K562 (cell line): Measurements from ENCODE around the gene SKAP2. TPM values are rescaled to one million over a fixed set of nuclear protein-coding genes. Genes with fewer than 3 reads are reported as not detected.

Experiments used
- ATAC-seq: fragments of 200-7000 bp; cut with Tn5 transposase; 3 replicates; pipeline ENCODE4 v1.9.1; 2020; ENCODE audit warnings: moderate library complexity
- BruUV-seq: library from RNA; stranded (reverse); fragments of 400-500 nt; replicated peaks from 2 replicates; lab custom pipeline; 2021; lab: Mats Ljungman, UMichigan
- CTCF ChIA-PET: fragments of 300-600 bp; formaldehyde crosslinking; extraction: SDS; loops from one replicate; lab custom pipeline; 2021; ENCODE audit warnings: low intra/inter-chr PET ratio; lab: Yijun Ruan, JAX
- POLR2A ChIA-PET: fragments of 300-600, 350-650 bp; sonication (Branson Sonifier 250); formaldehyde crosslinking; extraction: SDS; loops from one replicate; lab custom pipeline; 2021; ENCODE audit warnings: antibody characterized with exemption, inconsistent platforms; lab: Yijun Ruan, JAX
- DNase-seq, 4 experiments: peaks; one replicate each; pipeline versions ENCODE4 v3.0.0 to v3.0.0-alpha.2; 2011 to 2018; ENCODE audit warnings: low spot score in 3 of 4, mixed read lengths in 3 of 4; ENCODE audit errors: extremely low read depth in 1 of 4
- FAIRE-seq: peaks from 2 replicates; lab custom pipeline; 2011; peaks lifted over from hg19 to GRCh38; lab: Jason Lieb, UNC
- H2AFZ ChIP-seq: 2 replicates; pipeline ENCODE4 v1.6.0; 2011; ENCODE audit warnings: low read depth, low read length, control low read depth, inconsistent platforms
- H3K27ac ChIP-seq: fragments of 200-600 bp; 3 replicates; pipeline ENCODE4 v1.8.0; 2011; ENCODE audit warnings: low read depth, mild to moderate bottlenecking, control low read depth, inconsistent platforms, low read length, moderate library complexity, mixed read lengths; ENCODE audit errors: extremely low read depth
- H3K27me3 ChIP-seq, 2 experiments: fragments of 300-600 bp in 1 of 2; 2 replicates in 1 of 2; 3 replicates in 1 of 2; pipeline versions ENCODE4 v1.6.0 to v1.8.0; 2011; ENCODE audit warnings: inconsistent platforms in 2 of 2, low read length in 2 of 2, mild to moderate bottlenecking in 1 of 2, mixed read lengths in 1 of 2, moderate library complexity in 1 of 2; ENCODE audit not compliant: control insufficient read depth in 2 of 2, insufficient read depth in 2 of 2
- H3K36me3 ChIP-seq: fragments of 300-600 bp; 3 replicates; pipeline ENCODE4 v1.8.0; 2011; ENCODE audit warnings: mild to moderate bottlenecking, low read length, inconsistent platforms; ENCODE audit not compliant: control insufficient read depth, insufficient read depth
- H3K4me1 ChIP-seq, 2 experiments: fragments of 200-600 bp in 1 of 2; replicated peaks in 1 of 2; 2 replicates in 1 of 2; 3 replicates in 1 of 2; pipeline versions ENCODE4 v1.5.1 to v1.8.0; 2011; ENCODE audit warnings: inconsistent platforms in 2 of 2, low read length in 2 of 2, mild to moderate bottlenecking in 1 of 2, mixed read lengths in 1 of 2, moderate library complexity in 1 of 2; ENCODE audit not compliant: control insufficient read depth in 2 of 2, insufficient read depth in 2 of 2
- H3K4me2 ChIP-seq: 2 replicates; pipeline ENCODE4 v1.6.1; 2011; ENCODE audit warnings: low read length, control low read depth, inconsistent platforms, mixed read lengths; ENCODE audit not compliant: insufficient read depth
- H3K4me3 ChIP-seq: fragments of 200-600 bp; sonication (generic), shearing (Covaris generic); 2 replicates; pipeline ENCODE4 v1.5.1; 2016; ENCODE audit warnings: control low read depth, inconsistent platforms
- H3K79me2 ChIP-seq: fragments of 200-600 bp; 3 replicates; pipeline ENCODE4 v1.8.0; 2011; ENCODE audit warnings: low read length, inconsistent platforms; ENCODE audit not compliant: control insufficient read depth, insufficient read depth
- H3K9ac ChIP-seq, 2 experiments: 2 replicates each; pipeline versions ENCODE4 v1.6.0 to v1.6.1; 2011; ENCODE audit warnings: low read depth in 2 of 2, low read length in 2 of 2, control low read depth in 1 of 2, inconsistent platforms in 1 of 2, mild to moderate bottlenecking in 1 of 2, mixed read lengths in 1 of 2; ENCODE audit not compliant: insufficient read depth in 1 of 2
- H3K9me1 ChIP-seq: one replicate; pipeline ENCODE4 v1.6.0; 2011; ENCODE audit warnings: inconsistent platforms, mild to moderate bottlenecking, low read length, moderate library complexity; ENCODE audit not compliant: control insufficient read depth, insufficient read depth
- H3K9me3 ChIP-seq: replicated peaks from 2 replicates; pipeline ENCODE4 v1.5.1; 2011; ENCODE audit warnings: low read depth, low read length, inconsistent platforms; ENCODE audit not compliant: control insufficient read depth, insufficient read depth
- H4K20me1 ChIP-seq: replicated peaks from 2 replicates; pipeline ENCODE4 v1.6.1; 2011; ENCODE audit warnings: low read length, inconsistent platforms, mixed read lengths; ENCODE audit not compliant: control insufficient read depth, insufficient read depth
- CHD1 ChIP-seq: fragments of 200-600 bp; sonication (generic); IDR thresholded peaks from one replicate; pipeline ENCODE4 v1.6.1; 2012; ENCODE audit warnings: mild to moderate bottlenecking, moderate library complexity, low read length, inconsistent platforms
- COPS2 ChIP-seq: fragments of 450-650 bp; conservative IDR thresholded peaks from 2 replicates; pipeline ENCODE4 v1.6.1; 2016; ENCODE audit warnings: mild to moderate bottlenecking, moderate library complexity
- ELF2 ChIP-seq: fragments of 250-450 bp; sonication (Bioruptor Pico); IDR thresholded peaks from 2 replicates; pipeline ENCODE4 v1.5.0; 2021; ENCODE audit warnings: mild to moderate bottlenecking
- ESRRB ChIP-seq: fragments of 250-450 bp; sonication (Bioruptor Pico); IDR thresholded peaks from 2 replicates; pipeline ENCODE4 v1.5.0; 2020; ENCODE audit warnings: mild to moderate bottlenecking, moderate library complexity, borderline replicate concordance
- KLF1 ChIP-seq: fragments of 450-650 bp; IDR thresholded peaks from 2 replicates; pipeline ENCODE4 v1.6.1; 2016; ENCODE audit warnings: missing genetic modification characterization, missing compliant biosample characterization
- SMC3 ChIP-seq: conservative IDR thresholded peaks from 2 replicates; pipeline ENCODE4 v1.6.1; 2011; ENCODE audit warnings: low read depth, low read length, improper control_type of control experiment; ENCODE audit not compliant: insufficient read depth
- ZNF134 ChIP-seq: fragments of 250-450 bp; sonication (Bioruptor Pico); conservative IDR thresholded peaks from 2 replicates; pipeline ENCODE4 v1.4.0; 2020
- ZNF408 ChIP-seq: fragments of 250-450 bp; sonication (Bioruptor Pico); IDR thresholded peaks from 2 replicates; pipeline ENCODE4 v1.4.0; 2020; ENCODE audit warnings: low read depth, mild to moderate bottlenecking, moderate library complexity
- ZNF644 ChIP-seq: fragments of 200-800 bp; sonication (Bioruptor generic); IDR thresholded peaks from 2 replicates; pipeline ENCODE4 v1.6.1; 2016; ENCODE audit warnings: low read depth, missing genetic modification characterization, missing compliant biosample characterization
- WGBS: fragments of 100-300 bp; shearing (Covaris generic); methylation state at CpG from one replicate; pipeline ENCODE4 v1.1.6; 2016; ENCODE audit warnings: low coverage, mixed read lengths; ENCODE audit not compliant: insufficient coverage; ENCODE audit errors: missing lambda C conversion rate; 5-methylcytosine and 5-hydroxymethylcytosine counted together
- in situ Hi-C: fragments of 300-500 bp; cut with MboI; formaldehyde crosslinking; loops from 4 replicates; pipeline ENCODE4 v1.15.0; 2018; ENCODE audit warnings: inconsistent platforms, mixed read lengths
- intact Hi-C: fragments of 100-400 bp; cut with micrococcal nuclease; formaldehyde crosslinking; loops from 2 replicates; pipeline ENCODE4 v1.14.2; 2022
- polyA plus RNA-seq, 8 experiments: library from polyadenylated mRNA; depleted of rRNA in 4 of 8; stranded (reverse) in 5 of 8; unstranded in 3 of 8; fragments of >200 nt; fragmentation: Nextera tagmentation in 2 of 8; fragmentation: Illumina TruSeq in 1 of 8; extraction: Ambion mirVana in 2 of 8; extraction: Trizol in 1 of 8; gene quantifications; 2 replicates each; pipeline versions ENCODE4 v1.2.1 to v1.2.3, GENCODE V29; 2011 to 2014; ENCODE audit warnings: inconsistent platforms in 1 of 8, missing spikeins in 1 of 8
- total RNA-seq, 7 experiments: library from RNA; depleted of rRNA in 6 of 7; stranded (reverse); fragments of >200 nt in 6 of 7; fragmentation: Illumina TruSeq in 2 of 7; extraction: Trizol in 2 of 7; gene quantifications; 2 replicates each; pipeline versions ENCODE4 v1.2.1 to v1.2.3, GENCODE V29; 2011 to 2021; ENCODE audit warnings: low replicate concordance in 1 of 7
- TF ChIP-seq, protein P1 (sequence below): sonication (generic); formaldehyde crosslinking; IDR thresholded peaks from 2 replicates; pipeline ENCODE4 v1.8.1; 2023; ENCODE audit warnings: mild to moderate bottlenecking, missing genetic modification reagents
- TF ChIP-seq, protein P2 (sequence below): sonication (generic); formaldehyde crosslinking; IDR thresholded peaks from 2 replicates; pipeline ENCODE4 v1.8.1; 2023; ENCODE audit warnings: mild to moderate bottlenecking, missing genetic modification reagents
- TF ChIP-seq, protein P3 (sequence below): fragments of 450-650 bp; IDR thresholded peaks from 2 replicates; pipeline ENCODE4 v1.6.1; 2016; ENCODE audit warnings: mild to moderate bottlenecking
- TF ChIP-seq, protein P4 (sequence below): fragments of 450-650 bp; IDR thresholded peaks from 2 replicates; pipeline ENCODE4 v1.6.1; 2018; ENCODE audit warnings: mild to moderate bottlenecking, low read depth; ENCODE audit not compliant: partially characterized antibody

Gene SKAP2
- total and polyA plus RNA-seq, 9 of the 15 experiments (the other 6 are each of a cell fraction or from before 2014, with no cell fraction given): 4.2 to 11.7 (median 8.3) TPM

DNA sequence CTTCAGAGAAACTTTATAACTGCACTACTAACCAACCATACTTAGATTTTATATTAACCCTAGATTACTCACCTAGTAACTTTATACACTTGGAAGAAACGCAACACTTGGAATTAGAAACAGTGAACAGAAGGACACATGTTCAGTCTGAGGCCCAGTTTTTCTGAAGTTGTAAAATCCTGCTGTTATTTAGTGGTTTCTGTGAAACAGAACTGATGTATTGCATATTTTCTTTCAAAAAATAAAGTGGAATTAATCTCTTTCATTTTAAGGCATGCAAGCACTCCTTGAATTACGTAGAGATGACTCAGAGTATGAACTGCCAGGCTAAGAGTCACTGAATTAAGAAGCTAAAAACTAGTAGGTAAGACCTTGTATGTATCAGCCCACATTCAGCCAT is 215.8 kb downstream of the SKAP2 start:
- DNase-seq (no peak), ATAC-seq (no peak), FAIRE-seq (no peak)
- H4K20me1 ChIP-seq: no peaks in the 10 kb centered on the region
- no peaks in the 10 kb centered on the region for H3K79me2 ChIP-seq
- TF ChIP-seq, protein P1, sequence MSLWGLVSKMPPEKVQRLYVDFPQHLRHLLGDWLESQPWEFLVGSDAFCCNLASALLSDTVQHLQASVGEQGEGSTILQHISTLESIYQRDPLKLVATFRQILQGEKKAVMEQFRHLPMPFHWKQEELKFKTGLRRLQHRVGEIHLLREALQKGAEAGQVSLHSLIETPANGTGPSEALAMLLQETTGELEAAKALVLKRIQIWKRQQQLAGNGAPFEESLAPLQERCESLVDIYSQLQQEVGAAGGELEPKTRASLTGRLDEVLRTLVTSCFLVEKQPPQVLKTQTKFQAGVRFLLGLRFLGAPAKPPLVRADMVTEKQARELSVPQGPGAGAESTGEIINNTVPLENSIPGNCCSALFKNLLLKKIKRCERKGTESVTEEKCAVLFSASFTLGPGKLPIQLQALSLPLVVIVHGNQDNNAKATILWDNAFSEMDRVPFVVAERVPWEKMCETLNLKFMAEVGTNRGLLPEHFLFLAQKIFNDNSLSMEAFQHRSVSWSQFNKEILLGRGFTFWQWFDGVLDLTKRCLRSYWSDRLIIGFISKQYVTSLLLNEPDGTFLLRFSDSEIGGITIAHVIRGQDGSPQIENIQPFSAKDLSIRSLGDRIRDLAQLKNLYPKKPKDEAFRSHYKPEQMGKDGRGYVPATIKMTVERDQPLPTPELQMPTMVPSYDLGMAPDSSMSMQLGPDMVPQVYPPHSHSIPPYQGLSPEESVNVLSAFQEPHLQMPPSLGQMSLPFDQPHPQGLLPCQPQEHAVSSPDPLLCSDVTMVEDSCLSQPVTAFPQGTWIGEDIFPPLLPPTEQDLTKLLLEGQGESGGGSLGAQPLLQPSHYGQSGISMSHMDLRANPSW (CRISPR knock-in tag): no peak
- no peak for TF ChIP-seq ELF2
- no peak for TF ChIP-seq SMC3
- TF ChIP-seq, protein P2, sequence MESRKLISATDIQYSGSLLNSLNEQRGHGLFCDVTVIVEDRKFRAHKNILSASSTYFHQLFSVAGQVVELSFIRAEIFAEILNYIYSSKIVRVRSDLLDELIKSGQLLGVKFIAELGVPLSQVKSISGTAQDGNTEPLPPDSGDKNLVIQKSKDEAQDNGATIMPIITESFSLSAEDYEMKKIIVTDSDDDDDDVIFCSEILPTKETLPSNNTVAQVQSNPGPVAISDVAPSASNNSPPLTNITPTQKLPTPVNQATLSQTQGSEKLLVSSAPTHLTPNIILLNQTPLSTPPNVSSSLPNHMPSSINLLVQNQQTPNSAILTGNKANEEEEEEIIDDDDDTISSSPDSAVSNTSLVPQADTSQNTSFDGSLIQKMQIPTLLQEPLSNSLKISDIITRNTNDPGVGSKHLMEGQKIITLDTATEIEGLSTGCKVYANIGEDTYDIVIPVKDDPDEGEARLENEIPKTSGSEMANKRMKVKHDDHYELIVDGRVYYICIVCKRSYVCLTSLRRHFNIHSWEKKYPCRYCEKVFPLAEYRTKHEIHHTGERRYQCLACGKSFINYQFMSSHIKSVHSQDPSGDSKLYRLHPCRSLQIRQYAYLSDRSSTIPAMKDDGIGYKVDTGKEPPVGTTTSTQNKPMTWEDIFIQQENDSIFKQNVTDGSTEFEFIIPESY (CRISPR knock-in tag): no peak
- TF ChIP-seq ZNF134 (CRISPR knock-in tag): no peak
- TF ChIP-seq, protein P3, sequence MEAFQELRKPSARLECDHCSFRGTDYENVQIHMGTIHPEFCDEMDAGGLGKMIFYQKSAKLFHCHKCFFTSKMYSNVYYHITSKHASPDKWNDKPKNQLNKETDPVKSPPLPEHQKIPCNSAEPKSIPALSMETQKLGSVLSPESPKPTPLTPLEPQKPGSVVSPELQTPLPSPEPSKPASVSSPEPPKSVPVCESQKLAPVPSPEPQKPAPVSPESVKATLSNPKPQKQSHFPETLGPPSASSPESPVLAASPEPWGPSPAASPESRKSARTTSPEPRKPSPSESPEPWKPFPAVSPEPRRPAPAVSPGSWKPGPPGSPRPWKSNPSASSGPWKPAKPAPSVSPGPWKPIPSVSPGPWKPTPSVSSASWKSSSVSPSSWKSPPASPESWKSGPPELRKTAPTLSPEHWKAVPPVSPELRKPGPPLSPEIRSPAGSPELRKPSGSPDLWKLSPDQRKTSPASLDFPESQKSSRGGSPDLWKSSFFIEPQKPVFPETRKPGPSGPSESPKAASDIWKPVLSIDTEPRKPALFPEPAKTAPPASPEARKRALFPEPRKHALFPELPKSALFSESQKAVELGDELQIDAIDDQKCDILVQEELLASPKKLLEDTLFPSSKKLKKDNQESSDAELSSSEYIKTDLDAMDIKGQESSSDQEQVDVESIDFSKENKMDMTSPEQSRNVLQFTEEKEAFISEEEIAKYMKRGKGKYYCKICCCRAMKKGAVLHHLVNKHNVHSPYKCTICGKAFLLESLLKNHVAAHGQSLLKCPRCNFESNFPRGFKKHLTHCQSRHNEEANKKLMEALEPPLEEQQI: no peak
- TF ChIP-seq, protein P4, sequence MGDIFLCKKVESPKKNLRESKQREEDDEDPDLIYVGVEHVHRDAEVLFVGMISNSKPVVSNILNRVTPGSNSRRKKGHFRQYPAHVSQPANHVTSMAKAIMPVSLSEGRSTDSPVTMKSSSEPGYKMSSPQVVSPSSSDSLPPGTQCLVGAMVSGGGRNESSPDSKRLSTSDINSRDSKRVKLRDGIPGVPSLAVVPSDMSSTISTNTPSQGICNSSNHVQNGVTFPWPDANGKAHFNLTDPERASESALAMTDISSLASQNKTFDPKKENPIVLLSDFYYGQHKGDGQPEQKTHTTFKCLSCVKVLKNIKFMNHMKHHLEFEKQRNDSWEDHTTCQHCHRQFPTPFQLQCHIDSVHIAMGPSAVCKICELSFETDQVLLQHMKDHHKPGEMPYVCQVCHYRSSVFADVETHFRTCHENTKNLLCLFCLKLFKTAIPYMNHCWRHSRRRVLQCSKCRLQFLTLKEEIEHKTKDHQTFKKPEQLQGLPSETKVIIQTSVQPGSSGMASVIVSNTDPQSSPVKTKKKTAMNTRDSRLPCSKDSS: no peak
- TF ChIP-seq CHD1: no peak
- TF ChIP-seq ESRRB: no peak
- TF ChIP-seq KLF1 (tag): no peak
- TF ChIP-seq COPS2: no peak
- no peak for TF ChIP-seq ZNF644 (tag)
- no peak for TF ChIP-seq ZNF408 (CRISPR knock-in tag)
- intact Hi-C loops (no loop called here), in situ Hi-C loops (no loop called here)
- no peak overlapping the region for H3K4me2 ChIP-seq
- CTCF ChIA-PET: no interaction called here
- BruUV-seq: no TSS peak
- H3K4me1 ChIP-seq: no peaks in the 10 kb centered on the region
- H3K36me3 ChIP-seq: no peaks in the 10 kb centered on the region
- no peak overlapping the region for H3K4me3 ChIP-seq
- H3K9ac ChIP-seq: no peak overlapping the region
- H3K27me3 ChIP-seq: peaks cover 14 to 19% of the 10 kb centered on the region in 2 experiments
- POLR2A ChIA-PET: interaction anchor here (0.6 to 1.4 kb wide), 4 partner anchors 8 to 21 kb away, joined by 3 read pairs; no protein-coding TSS in a partner anchor
- no peak overlapping the region for H3K27ac ChIP-seq
- H3K9me1 ChIP-seq: no peaks in the 10 kb centered on the region
- H3K9me3 ChIP-seq: no peaks in the 10 kb centered on the region; the same call in 1 of the 2 replicates
- WGBS: 2% methylated on average over 2 of the region's 2 CpGs
- no peak overlapping the region for H2AFZ ChIP-seq
